NCI-H2171 (cell line): Measurements from ENCODE around the gene ARL11.

ENCODE experiments used
- DNase-seq: peaks from one replicate; lab custom pipeline; 2025; lab: John Stamatoyannopoulos, UW

ARL11 gene

DNA sequence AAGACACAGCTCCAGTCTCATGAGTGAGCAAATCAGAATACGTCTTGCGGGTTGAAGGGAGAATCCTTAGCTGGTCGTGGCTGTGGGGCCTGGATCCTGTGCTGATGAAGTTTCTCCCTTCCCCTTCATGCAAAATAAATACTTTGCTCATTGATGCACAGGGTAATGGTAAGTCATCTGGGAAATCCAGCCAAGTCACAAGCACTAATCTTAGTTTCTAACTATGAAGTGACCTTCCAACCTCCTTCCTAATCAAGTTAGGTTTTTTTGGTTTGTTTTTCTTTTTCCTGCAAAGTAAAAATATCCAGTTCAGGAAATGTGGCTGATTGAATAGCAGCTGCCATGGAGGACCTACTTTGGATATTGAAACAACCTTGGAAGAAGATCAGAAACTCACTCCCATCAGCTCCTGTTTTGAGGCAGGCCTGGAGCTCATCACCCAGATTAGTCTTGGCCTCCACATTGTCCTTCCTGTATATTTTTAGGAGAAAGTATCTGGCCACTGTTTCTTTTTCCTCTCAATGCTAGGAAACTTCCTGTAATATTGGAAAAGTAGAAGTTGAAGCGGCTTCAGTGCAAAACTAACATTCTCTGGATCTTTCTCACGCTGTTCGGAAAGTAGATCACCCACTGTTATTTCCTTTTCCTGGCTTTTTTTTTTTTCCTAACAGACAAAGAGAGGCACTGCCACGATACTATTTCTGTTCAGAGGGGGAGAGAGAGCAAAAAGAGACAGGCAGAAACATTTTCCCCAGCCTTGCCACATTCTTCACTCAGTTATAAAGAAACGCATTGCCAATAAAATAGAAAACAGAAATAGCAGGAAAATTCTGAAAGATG, 12.3 kb upstream of the ARL11 start:
- no peak for DNase-seq

DNA sequence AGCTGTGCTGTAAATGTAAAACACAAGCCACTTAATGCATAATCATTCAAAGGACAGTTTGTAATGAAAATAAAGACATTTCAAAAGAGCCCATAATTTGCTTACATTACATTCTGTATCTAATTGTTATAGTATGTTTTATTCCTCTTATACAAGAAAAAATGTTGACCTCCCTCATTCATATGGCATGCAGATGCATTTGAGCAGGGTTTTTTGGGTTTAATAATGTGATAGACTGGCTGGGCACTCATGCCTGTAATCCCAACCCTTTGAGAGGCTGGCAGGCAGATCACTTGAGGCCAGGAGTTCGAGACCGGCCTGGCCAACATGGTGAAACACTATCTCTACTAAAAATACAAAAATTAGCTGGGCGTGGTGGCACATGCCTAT, 11.6 kb upstream of the ARL11 start:
- no peak for DNase-seq

DNA sequence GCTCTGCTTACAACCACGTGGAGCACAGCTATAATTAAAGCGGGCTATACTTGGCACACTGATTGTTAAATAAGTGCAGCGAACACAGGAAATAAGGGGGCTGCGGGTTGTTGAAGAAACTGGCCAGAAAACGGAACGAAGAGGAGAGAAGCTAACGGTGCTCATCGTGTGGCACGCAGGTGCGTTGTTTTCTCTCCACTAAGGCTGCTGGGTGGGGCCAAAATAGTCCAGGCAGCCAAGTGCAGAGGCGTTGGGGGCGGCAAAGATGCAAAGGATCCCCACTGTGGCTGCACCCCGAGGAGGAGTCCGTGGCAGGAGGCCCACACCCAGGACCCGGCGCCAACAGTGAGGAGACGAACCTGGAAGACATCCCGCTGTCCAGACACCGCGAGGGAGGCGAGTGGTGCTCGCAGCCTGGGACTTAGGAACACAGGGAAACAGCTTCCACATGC, 8.1 kb upstream of the ARL11 start:
- no peak for DNase-seq

DNA sequence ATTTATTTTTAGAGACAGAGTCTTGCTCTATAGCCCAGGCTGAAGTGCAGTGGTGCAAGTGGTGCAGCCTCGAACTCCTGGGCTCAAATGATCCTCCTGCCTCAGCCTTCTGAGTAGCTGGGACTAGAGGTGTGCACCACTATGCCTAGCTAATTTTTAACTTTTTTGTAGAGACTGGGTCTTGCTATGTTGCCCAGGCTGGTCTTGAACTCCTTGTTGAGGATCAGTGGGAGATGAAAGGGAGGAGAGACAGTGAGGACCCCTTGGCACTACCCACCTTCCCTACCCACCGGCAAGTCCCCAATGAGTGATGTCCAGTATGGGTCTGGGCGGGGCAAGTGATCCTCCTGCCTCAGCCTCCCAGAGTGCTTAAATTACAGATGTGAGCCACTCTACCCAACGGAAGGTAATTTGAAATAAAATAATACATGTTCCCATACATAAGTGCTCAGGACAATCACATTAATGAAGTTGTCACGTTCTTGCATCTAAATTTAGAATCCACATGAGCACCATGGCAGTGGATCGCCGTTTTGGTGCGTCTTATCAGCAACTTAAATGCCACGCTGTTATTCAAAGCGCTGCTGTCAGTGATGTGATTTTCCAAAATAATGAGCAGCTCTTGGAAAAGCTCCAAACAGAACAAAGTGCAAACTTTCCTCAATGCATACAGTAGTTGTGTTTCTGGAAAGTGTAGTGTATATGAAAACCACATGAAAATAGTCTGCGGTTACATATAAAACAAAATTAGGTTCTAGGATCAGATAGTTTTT, 5.9 kb upstream of the ARL11 start:
- DNase-seq = no peak

DNA sequence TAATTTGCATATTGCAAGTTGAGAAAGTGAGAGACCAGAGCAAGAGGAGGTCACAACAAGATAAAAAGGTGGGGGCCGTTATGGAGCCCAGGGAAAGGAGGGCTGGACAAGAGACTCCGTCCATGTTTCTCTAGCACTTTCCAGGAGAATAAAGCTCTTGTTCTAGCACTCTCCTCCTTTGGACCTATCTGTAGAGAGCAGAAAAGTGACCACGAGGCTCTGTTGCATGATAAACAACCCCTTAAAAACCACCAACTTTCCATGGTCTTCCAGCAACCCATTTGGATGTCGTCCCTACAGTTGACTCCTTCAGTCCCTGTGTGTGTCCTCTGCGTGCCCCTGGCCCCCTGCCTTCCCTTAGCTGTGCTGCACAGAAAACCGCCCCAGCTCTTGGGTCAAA, 4.1 kb upstream of the ARL11 start:
- no peak for DNase-seq

DNA sequence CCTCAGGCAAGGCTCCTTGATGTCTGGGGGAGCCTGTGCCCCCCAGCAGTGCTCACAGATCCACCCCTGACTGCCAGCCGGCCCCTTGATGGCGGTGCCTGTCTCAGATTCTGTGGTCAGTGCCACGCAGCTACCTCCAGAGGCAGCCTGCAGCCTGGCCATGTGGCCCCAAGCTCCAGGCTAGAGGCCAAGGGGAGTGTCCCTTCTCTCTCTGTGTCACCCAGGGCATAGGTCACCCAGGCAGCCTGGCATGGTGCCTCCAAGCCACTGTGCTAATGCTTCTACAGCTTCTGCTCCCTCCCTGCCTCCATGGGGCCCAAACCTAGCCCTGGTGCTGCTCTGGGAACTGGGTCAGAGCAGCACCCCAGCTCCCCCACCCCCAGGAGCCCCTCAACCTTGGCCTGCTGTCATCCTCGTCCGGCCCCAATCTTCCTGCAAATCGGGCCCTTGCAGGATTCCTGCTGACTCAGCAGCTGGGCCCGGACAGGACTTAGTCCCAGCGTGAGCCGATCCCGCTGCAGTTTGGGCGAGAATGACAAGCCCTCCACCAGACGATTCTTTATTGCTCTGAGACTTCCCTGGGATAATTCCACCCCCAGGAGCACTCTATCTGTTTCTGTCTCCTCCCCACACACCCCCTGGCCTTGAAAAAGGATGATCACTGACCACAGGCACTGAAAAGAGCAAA, 2.8 kb upstream of the ARL11 start:
- DNase-seq = no peak

GRCh38 chr13:49629196-49629938, 1.1 kb downstream of the ARL11 start:
- no peak for DNase-seq

DNA sequence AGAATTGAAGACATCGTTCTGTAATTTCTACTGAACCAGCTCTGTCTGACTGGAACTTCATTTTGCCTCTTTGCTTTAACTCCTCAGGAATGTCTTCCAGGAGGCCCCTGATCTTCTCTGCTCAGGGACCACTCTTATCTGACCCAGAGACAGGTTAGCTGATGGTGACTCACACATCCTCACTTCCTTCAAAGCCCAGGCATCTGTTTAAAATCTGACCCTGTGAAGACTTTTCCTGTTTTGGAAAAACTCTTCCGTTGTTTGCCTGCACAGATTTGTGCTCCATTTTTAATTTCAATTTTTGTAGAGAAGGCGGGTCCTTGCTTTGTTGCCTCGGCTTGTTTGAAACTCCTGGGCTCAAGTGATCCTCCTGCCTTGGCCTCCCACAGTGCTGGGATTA, 1.6 kb downstream of the ARL11 start:
- DNase-seq = no peak

- no peak for DNase-seq
These were observed 2.3 kb downstream of the ARL11 start for GRCh38 chr13:49630580-49630979.

- no peak for DNase-seq
These were observed 3.8 kb downstream of the ARL11 start for GRCh38 chr13:49632156-49632555.

GRCh38 chr13:49633710-49634109, 5.4 kb downstream of the ARL11 start:
- DNase-seq = no peak

DNA sequence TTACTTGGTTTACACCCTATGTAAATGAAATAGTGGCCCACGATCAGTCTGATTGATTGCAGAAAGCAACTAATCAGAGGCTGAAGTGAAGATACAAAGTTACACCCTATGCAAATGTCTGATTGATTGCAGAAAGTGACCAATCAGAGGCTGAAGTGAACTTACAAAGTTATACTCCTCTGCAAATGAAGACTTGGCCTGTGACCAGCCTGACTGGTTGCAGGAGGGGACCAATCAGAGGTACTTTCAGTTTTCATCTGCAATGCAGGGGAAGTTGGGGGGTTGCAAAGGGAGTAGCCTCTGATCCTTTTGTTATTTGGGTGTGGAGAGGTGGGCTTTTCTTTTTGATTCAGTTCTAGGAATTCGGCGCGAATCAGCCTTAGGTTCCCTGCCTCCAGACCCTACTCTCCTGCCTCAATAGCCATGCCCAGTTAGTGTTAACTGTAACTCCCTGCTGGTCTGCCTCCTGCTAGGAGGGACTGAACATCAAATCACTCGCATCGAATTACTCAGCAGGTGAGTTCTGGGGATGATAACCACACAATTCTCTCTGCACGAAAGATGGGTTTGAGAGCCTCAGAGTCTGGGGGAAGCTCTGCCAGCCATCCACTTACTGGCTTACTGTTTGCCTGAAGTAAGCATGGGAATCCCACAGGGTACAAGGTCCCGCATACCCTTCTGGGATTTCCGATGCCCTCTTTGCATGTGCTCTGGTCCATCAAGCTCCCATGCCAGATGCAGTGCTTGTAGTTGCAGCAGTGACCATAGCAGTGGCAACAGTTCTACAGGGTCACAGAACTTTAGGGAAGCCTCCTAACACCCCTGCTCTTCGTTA, 7.5 kb downstream of the ARL11 start:
- no peak for DNase-seq

- DNase-seq = no peak
These were observed 8.4 kb downstream of the ARL11 start for GRCh38 chr13:49636705-49637104.

GRCh38 chr13:49638030-49638743, 9.9 kb downstream of the ARL11 start:
- no peak for DNase-seq

- no peak for DNase-seq
These were observed 10.4 kb downstream of the ARL11 start for GRCh38 chr13:49638744-49639072.

- no peak for DNase-seq
These were observed 13.5 kb downstream of the ARL11 start for GRCh38 chr13:49641801-49642291.

- DNase-seq = no peak
These were observed 14.8 kb downstream of the ARL11 start for GRCh38 chr13:49643035-49643646.

GRCh38 chr13:49645451-49645850, 17.1 kb downstream of the ARL11 start:
- no peak for DNase-seq

DNA sequence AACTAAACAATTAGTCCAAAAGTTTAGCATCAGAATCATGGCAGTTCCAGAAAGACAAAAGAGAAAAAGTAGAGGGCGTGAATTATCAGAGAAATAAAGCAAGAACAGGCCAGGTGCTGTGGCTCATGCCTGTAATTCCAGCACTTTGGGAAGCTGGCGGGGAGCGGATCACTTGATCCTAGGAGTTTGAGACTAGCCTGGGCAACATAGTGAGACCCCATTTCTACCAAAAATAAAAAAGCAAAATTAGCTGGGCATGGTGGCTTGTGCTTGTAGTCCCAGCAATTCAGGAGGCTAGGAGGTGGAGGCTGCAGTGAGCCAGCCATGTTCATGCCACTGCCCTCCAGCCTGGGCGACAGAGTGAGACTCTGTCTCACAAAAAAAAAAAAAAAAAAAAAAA, 18.4 kb downstream of the ARL11 start:
- DNase-seq = no peak
